ENCODE results near the gene MDN1. TPM values are rescaled to one million over a fixed set of nuclear protein-coding genes. Genes with fewer than 3 reads are reported as not detected.

The MDN1 gene
- polyA plus RNA-seq, 1 experiment = 3.3 TPM

GRCh38 chr6:89623749-89624148, 195.8 kb downstream of the MDN1 start:
- no peaks in the 10 kb centered on the region for H3K36me3 ChIP-seq (ENCODE audit: control insufficient read depth, insufficient read depth, low read length)
- DNase-seq (ENCODE audit: low read depth) = no peak
- ChIA-PET POLR2A (no interaction called here), CTCF (no interaction called here)
- H3K27me3 ChIP-seq (ENCODE audit: control insufficient read depth, insufficient read depth, low read length) = no peaks in the 10 kb centered on the region
- TF ChIP-seq CTCF (IDR thresholded peaks at IDR 0.05; ENCODE audit: insufficient read depth, low read depth, low read length) = no peak
- no peak overlapping the region for H3K4me3 ChIP-seq (ENCODE audit: low read depth, low read length)

GRCh38 chr6:89619567-89619966, 200.0 kb downstream of the MDN1 start:
- Histone ChIP-seq H3K27me3 (ENCODE audit: control insufficient read depth, insufficient read depth, low read length) (no peaks in the 10 kb centered on the region), H3K36me3 (ENCODE audit: control insufficient read depth, insufficient read depth, low read length) (no peaks in the 10 kb centered on the region), H3K4me3 (ENCODE audit: low read depth, low read length) (no peak overlapping the region)
- TF ChIP-seq CTCF (IDR thresholded peaks at IDR 0.05; ENCODE audit: insufficient read depth, low read depth, low read length) = no peak
- CTCF ChIA-PET = no interaction called here
- no peak for DNase-seq (ENCODE audit: low read depth)
- POLR2A ChIA-PET = no interaction called here

GRCh38 chr6:89618026-89618425, 201.6 kb downstream of the MDN1 start:
- Histone ChIP-seq H3K36me3 (ENCODE audit: control insufficient read depth, insufficient read depth, low read length) (no peaks in the 10 kb centered on the region), H3K27me3 (ENCODE audit: control insufficient read depth, insufficient read depth, low read length) (no peaks in the 10 kb centered on the region), H3K4me3 (ENCODE audit: low read depth, low read length) (no peak overlapping the region)
- DNase-seq (ENCODE audit: low read depth) = no peak
- CTCF ChIA-PET = no interaction called here
- TF ChIP-seq CTCF (IDR thresholded peaks at IDR 0.05; ENCODE audit: insufficient read depth, low read depth, low read length) = no peak
- POLR2A ChIA-PET = no interaction called here

GRCh38 chr6:89616531-89616930, 203.1 kb downstream of the MDN1 start:
- TF ChIP-seq CTCF (IDR thresholded peaks at IDR 0.05; ENCODE audit: insufficient read depth, low read depth, low read length) = no peak
- ChIA-PET CTCF (no interaction called here), POLR2A (no interaction called here)
- Histone ChIP-seq H3K4me3 (ENCODE audit: low read depth, low read length) (no peak overlapping the region), H3K36me3 (ENCODE audit: control insufficient read depth, insufficient read depth, low read length) (no peaks in the 10 kb centered on the region), H3K27me3 (ENCODE audit: control insufficient read depth, insufficient read depth, low read length) (no peaks in the 10 kb centered on the region)
- no peak for DNase-seq (ENCODE audit: low read depth)

GRCh38 chr6:89615882-89616281, 203.7 kb downstream of the MDN1 start:
- DNase-seq (ENCODE audit: low read depth) = no peak
- Histone ChIP-seq H3K27me3 (ENCODE audit: control insufficient read depth, insufficient read depth, low read length) (no peaks in the 10 kb centered on the region), H3K36me3 (ENCODE audit: control insufficient read depth, insufficient read depth, low read length) (no peaks in the 10 kb centered on the region), H3K4me3 (ENCODE audit: low read depth, low read length) (no peak overlapping the region)
- no peak for TF ChIP-seq CTCF (IDR thresholded peaks at IDR 0.05; ENCODE audit: insufficient read depth, low read depth, low read length)
- ChIA-PET POLR2A (no interaction called here), CTCF (no interaction called here)
